HG03354 (cell line): ENCODE data around the gene XKR8.

Source experiments
- ATAC-seq: cut with Tn5 transposase; IDR thresholded peaks from one replicate; pipeline ENCODE4 v1.9.1; 2021; ENCODE audit warnings: mild to moderate bottlenecking; ENCODE audit not compliant: unreplicated experiment, poor library complexity, severe bottlenecking

The XKR8 gene

DNA sequence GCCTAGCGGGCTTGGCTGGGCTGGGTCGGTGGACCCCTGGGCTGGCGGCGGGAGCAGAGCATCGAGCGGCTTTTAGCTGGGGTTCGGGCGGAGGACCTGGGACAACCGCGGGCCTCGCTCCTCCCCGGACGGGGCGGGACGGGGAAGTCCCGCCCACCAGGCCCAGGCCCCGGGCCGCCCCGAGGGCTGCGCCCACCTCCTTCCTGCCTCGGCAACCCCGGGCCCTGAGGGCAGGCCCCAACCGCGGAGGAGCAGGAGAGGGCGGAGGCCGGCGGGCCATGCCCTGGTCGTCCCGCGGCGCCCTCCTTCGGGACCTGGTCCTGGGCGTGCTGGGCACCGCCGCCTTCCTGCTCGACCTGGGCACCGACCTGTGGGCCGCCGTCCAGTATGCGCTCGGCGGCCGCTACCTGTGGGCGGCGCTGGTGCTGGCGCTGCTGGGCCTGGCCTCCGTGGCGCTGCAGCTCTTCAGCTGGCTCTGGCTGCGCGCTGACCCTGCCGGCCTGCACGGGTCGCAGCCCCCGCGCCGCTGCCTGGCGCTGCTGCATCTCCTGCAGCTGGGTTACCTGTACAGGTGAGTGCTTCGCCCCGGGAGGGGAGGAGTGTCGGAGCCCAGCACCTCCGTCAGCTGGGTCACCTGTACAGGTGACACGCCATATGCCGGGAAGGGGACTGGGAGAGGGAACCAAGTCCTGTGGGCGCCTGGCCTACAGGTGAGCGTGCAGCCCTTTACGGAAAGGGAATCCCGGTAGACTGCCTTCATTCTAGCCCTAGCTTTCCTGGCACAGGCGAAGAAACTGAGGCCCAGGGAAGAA lies at the start of gene XKR8:
Gene XKR8 (plus strand): TSS at position 182 of the 812 bp plus-strand sequence. CDS start 97 bp downstream, at position 279.
- peak; percentile 85 for ATAC-seq

DNA sequence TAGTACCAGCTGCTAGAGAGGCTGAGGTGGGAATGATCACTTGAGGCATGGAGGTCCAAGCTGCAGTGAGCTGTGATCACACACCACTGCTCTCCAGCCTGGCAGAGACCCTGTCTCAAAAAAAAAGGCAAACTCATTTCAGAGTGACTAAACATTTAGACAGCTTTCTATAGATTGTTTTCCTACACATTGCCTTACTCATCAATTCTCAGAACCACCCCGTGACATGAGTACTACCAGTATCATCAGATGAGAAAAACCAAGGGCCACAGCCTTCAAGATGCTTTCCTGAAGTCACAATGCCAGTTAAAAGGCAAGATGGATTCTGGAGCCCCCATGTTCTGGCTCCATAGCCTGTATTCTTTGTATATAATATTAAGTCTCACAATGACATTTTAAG lies 47.3 kb upstream of the XKR8 start:
- ATAC-seq: no peak

DNA sequence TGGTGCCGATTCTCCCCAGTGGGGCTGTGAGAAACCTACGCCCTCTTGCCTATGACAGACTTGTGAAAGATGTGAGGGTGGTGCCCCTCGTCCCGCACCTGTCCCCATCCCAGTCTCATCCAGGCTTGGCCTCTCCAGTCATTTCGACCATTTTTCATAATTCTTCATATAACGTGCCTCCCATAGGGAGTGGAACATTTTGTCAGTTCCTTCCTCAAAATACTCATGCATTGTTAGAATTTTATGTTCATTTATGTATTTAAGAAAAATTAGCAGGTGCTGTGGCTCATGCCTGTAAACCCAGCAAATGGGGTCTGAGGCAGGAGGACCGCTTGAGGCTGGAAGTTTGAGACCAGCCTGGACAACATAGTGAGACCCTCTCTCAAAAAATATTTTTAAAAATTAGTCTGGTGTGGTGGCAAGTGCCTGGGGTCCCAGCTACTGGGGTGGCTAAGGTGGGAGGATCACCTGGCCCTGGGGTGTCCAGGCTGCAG lies 44.6 kb upstream of the XKR8 start:
- ATAC-seq: no peak

DNA sequence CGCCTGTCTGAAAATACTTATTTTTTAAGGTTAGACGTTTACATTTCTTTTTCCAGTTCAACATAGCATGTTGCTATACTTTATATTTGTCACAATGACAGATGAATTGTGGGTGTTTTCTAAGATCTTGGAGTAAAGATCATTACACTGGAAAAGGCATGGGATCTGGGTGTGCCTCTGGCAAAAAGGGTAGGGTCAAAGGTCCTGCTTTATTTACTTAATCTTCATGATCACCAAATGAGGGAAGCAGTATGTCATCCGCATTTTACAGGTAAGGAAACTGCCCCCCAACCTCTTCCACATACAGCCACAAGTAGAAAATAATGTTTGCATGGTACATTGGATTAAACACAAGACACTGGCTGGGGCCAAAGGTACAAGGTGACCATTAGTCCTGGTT lies 37.5 kb upstream of the XKR8 start:
- ATAC-seq: no peak

GRCh38 chr1:27928216-27928954 lies 31.4 kb upstream of the XKR8 start:
- no peak for ATAC-seq

- ATAC-seq: no peak
Measured at GRCh38 chr1:27931184-27931583, 28.6 kb upstream of the XKR8 start.

- ATAC-seq: no peak
Measured at GRCh38 chr1:27931759-27932158, 28.0 kb upstream of the XKR8 start.

- no peak for ATAC-seq
Measured at GRCh38 chr1:27934818-27935549, 24.8 kb upstream of the XKR8 start, which contains the start of gene SMPDL3B. Gene SMPDL3B, plus strand, starts transcription at chr1:27935000. Its CDS starts 184 bp downstream, at chr1:27935184.

DNA sequence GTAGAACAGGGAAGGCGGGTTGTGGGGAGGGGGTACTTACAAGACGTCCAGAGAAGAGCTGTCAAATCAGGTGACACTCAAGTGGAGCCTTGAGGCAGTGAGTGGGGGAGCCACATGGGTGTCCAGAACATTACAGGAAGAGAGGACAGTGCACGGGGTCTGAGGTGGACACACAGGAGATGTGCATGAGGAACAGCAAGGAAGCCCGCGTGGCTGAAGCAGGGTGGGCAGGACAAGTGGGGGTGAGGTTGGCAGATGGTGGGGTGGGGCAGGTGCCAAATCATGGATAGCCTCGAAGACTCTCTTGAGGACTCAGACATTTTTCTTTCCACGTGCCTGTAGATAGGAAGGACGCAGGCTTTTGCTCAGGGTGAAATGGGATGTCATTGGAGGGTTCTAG lies 24.1 kb upstream of the XKR8 start:
- ATAC-seq: no peak

DNA sequence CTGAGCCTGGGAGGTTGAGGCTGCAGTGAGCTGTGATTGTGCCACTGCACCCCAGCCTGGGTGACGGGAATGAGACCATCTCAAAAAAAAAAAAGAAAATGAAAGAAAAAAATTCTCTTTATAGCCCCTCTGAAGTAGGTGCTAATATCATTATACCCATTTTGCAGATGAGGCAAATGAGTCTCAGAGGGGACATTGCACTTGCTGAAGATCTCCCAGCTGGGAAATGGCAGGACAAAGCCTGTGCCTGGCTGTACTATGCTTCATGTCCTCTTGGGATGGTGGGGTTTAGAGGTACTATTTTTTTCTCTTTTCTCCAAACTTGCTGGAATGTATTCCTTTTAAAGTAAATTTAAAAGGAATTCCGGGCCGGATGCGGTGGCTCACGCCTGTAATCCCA lies 23.4 kb upstream of the XKR8 start:
- ATAC-seq: no peak

DNA sequence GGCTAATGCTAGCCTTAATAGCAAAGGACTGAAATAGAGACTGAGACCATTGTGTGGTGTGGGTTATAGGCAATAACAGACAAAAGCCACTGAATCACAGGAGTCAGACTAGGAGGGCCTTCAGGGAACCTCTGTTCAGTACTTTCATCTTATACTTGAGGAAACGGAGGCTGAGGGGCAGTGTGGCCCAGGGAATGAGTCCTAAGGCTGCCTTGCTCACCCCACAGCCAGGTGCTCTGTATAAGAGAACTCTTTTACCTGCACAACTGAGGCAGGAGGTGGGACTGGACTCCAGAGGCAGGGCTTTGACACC lies 22.3 kb upstream of the XKR8 start:
- ATAC-seq: no peak

- no peak for ATAC-seq
Measured at GRCh38 chr1:27938488-27938887, 21.3 kb upstream of the XKR8 start.

DNA sequence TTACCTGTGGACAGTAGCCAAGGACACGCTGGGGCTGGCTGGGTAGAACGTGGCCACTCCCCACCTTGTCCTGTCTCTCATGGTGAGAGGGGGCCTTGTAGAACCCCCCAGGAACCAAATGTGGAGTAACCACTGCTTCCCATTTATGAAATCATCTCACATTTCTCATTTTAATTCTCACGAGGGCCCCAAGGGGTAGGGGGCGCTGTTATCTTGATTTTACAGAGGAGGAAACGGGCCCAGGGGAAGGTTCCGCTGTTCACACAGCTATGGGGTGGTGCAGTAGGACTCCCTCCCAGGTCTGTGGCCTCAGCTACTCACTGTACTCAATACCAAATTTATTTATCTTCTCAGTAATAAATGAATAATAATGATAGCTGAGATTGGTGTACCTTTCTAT lies 19.5 kb upstream of the XKR8 start:
- no peak for ATAC-seq

- ATAC-seq: no peak
Measured at GRCh38 chr1:27940870-27941560, 18.8 kb upstream of the XKR8 start.

DNA sequence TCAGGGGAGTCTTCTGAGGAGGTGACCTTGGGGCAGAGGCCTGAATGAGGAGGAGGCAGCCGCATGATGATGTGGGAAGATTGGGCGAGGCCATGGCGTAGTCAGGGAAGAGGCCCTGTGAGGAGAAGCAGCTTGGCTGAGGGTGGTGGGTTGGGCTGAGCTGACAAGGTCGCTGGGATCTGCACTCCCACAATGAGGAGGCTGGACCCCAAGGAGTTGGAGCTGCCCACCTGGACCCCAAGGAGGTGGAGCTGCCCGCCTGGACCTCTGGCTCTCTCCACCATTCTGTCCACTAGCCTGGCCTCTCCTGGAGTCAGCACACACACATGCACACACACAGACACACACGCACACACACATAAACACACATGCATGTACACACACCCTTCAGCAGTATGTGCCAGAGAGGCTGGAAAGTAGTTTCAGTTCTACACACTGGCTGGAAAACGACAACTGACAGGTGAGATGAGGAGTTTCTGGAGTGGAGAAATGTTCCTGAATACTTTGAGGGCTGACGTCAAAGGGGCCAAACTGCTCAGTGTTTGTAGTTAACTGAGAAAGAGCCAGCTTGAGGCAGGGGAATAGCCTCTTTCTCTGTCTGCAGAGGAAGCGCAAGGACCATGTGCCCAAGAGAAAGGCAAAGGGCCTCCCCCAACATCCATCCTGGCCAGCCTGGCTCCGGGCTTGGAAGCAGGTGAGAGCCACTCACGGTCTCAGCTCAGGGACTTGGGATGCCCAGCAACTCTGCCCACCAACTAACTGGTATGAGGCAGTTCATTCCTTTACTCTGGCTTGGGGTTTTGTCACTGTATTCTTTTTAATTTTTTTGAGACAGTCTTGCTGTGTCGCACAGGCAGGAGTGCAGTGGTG lies 17.9 kb upstream of the XKR8 start:
- ATAC-seq: no peak

DNA sequence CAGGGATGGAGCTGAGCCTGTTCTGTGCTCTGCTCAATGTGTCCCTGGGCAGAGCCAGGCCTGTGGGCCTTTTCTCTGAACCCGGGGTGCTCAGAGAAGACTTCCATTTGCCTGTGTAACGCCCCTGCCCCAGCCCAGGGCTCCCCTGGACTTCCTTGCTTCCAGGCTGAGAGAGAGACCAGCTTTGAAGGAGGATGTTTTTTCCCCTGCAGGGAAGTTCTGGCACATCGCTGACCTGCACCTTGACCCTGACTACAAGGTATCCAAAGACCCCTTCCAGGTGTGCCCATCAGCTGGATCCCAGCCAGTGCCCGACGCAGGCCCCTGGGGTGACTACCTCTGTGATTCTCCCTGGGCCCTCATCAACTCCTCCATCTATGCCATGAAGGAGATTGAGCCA lies 14.8 kb upstream of the XKR8 start:
- no peak for ATAC-seq

- no peak for ATAC-seq
Measured at GRCh38 chr1:27949027-27949426, 10.7 kb upstream of the XKR8 start.

- no peak for ATAC-seq
Measured at GRCh38 chr1:27951396-27951795, 8.4 kb upstream of the XKR8 start.

DNA sequence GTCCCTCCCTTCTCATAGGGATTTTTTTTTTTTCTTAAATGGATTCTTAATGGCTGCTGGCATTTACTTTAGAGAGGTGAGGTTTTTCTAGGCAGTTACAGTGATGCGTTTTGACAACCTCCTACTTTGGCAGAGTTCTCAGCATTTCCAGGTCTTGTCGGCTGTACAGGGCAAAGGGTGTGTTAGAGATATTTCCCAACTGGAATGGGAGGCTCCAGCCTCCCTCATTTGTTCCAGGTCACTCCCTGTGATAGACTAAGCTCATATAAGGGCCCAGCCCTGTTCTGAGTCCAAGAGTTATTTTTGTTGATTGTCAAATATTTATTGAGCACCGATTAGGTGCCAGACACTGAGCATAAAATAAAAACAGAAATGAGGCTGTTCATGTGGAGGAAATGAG lies 7.6 kb upstream of the XKR8 start:
- ATAC-seq: no peak
